ENCODE data around the gene TMEM201. TPM values are rescaled to one million over a fixed set of nuclear protein-coding genes. Genes with fewer than 3 reads are reported as not detected.

The TMEM201 gene
- total and polyA plus RNA-seq, 2 of the 8 experiments (the other 6 are each of a cell fraction or from before 2014, with no cell fraction given): 8.2 to 27.1 TPM

DNA sequence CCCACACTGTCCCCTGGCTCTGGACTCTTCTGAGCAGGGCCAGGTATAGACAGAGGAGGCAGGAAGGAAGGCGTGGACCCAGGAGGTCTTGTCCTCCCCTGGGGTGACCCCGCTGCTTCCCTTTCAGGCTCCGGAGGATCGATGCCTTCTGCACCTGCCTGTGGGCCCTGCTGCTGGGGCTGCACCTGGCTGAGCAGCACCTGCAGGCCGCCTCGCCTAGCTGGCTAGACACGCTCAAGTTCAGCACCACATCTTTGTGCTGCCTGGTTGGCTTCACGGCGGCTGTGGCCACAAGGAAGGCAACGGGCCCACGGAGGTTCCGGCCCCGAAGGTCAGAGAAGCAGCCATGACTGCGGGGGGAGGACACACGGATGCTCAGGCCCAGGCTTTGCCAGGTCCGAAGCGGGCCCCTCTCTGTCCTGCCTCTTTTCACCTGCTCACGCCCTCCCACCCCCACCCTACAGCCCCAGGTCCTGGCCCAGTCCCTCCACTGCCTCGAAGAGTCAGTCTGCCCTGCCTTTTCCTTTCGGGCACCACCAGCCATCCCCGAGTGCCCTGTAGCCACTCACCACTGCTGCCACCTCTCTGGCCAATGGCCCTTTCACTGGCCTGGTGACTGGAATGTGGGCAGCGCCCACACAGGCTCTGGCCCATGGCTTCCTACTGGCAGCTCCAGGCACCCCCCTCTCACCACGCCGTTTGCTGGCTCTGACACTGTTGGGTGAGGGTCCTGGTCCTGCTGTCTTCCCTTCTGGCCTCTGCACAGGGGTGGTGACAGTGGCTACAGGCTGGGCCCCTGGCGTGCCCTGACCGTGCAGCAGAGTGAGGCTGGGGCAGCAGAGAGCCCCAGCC is 13.5 kb downstream of the TMEM201 start:
- Histone ChIP-seq H3K23ac (ENCODE audit: insufficient read length) (no peak overlapping the region), H3K23me2 (ENCODE audit: low read depth, low read length) (no peaks in the 10 kb centered on the region), H3K27me3 (replicated peaks in 1 of 4; ENCODE audit: control insufficient read depth in 3 of 4, extremely low read depth in 1 of 4, insufficient read depth in 3 of 4, low read length in 3 of 4) (no peaks in the 10 kb centered on the region), H3K27ac (ENCODE audit: low read depth, low read length) (no peak overlapping the region), H3K36me3 (ENCODE audit: control insufficient read depth in 2 of 4, insufficient read depth in 4 of 4, low read length in 3 of 4) (peaks cover 6 to 24% (median 19%) of the 10 kb centered on the region in 4 experiments; a peak in 7 of 8 replicates), H3K79me1 (ENCODE audit: low read depth, low read length) (peaks cover 3% of the 10 kb centered on the region), H2BK12ac (ENCODE audit: low read depth, low read length) (no peak overlapping the region), H2BK5ac (ENCODE audit: low read depth, low read length) (no peak overlapping the region), H4K20me1 (replicated peaks in 1 of 2; ENCODE audit: control insufficient read depth in 1 of 2, insufficient read depth in 2 of 2, low read length in 2 of 2) (peaks cover 6 to 8% of the 10 kb centered on the region in 2 experiments), H3K4me1 (replicated peaks in 1 of 4; ENCODE audit: control insufficient read depth in 3 of 4, insufficient read depth in 4 of 4, low read length in 3 of 4) (no peaks in the 10 kb centered on the region; a peak in 1 of 7 replicates), H2BK20ac (ENCODE audit: low read length) (no peak overlapping the region), H4K5ac (ENCODE audit: insufficient read length, low read depth, low read length) (no peak overlapping the region), H3K79me2 (ENCODE audit: control insufficient read depth in 1 of 2, insufficient read depth in 2 of 2, low read length in 2 of 2) (no peaks in the 10 kb centered on the region), H3K18ac (ENCODE audit: extremely low read depth, low read length) (no peak overlapping the region), H3K4me2 (ENCODE audit: insufficient read depth in 1 of 2, low read depth in 2 of 2, low read length in 2 of 2) (no peak overlapping the region), H3K14ac (ENCODE audit: insufficient read length) (no peak overlapping the region), H2AK5ac (ENCODE audit: low read depth, low read length) (no peak overlapping the region), H3K4ac (replicated peaks; ENCODE audit: insufficient read length, low read depth, low read length) (no peak overlapping the region), H4K91ac (replicated peaks; ENCODE audit: insufficient read length, low read length) (no peak overlapping the region), H2BK120ac (replicated peaks; ENCODE audit: low read depth, low read length) (no peak overlapping the region), H3K4me3 (ENCODE audit: extremely low read depth in 1 of 4, insufficient read depth in 2 of 4, low read depth in 3 of 4, low read length in 4 of 4) (no peak overlapping the region), H2AFZ (ENCODE audit: low read length) (no peak overlapping the region), H3K9ac (replicated peaks in 1 of 4; ENCODE audit: extremely low read depth in 1 of 4, low read depth in 3 of 4, low read length in 3 of 4) (no peak overlapping the region), H2BK15ac (ENCODE audit: low read length) (no peak overlapping the region), H3K9me3 (ENCODE audit: insufficient read depth in 2 of 2, low read depth in 1 of 2, low read length in 1 of 2) (no peaks in the 10 kb centered on the region), H3K56ac (replicated peaks; ENCODE audit: insufficient read length, low read depth, low read length) (no peak overlapping the region), H4K8ac (ENCODE audit: extremely low read depth, insufficient read depth, low read length) (no peak overlapping the region)
- FAIRE-seq: no peak
- TF ChIP-seq TEAD4 (IDR thresholded peaks at IDR 0.05; ENCODE audit: low read depth, low read length) (no peak), TAF7 (optimal IDR thresholded peaks at IDR 0.05; ENCODE audit: borderline replicate concordance, low read depth, low read length) (no peak), SIRT6 (IDR thresholded peaks at IDR 0.05; ENCODE audit: low read length) (no peak), POLR2A (IDR thresholded peaks at IDR 0.05; ENCODE audit: control extremely low read depth in 1 of 2, low read depth in 2 of 2, low read length in 2 of 2) (no peak), FOSL1 (IDR thresholded peaks at IDR 0.05; ENCODE audit: insufficient read depth, low read depth, low read length) (no peak), GTF2F1 (IDR thresholded peaks at IDR 0.05; ENCODE audit: borderline replicate concordance, low read depth, low read length) (no peak), MAFK (IDR thresholded peaks at IDR 0.05; ENCODE audit: low read depth, low read length) (no peak), ASH2L (IDR thresholded peaks at IDR 0.05; ENCODE audit: low read length) (no peak), POU5F1 (IDR thresholded peaks at IDR 0.05; ENCODE audit: low read depth, low read length) (no peak), ZNF274 (IDR thresholded peaks at IDR 0.05; ENCODE audit: borderline replicate concordance, extremely low read depth, low read length) (no peak), EZH2 (IDR thresholded peaks at IDR 0.05; ENCODE audit: low read depth, low read length, severe bottlenecking) (no peak)
- ChIA-PET CTCF (ENCODE audit: partially characterized antibody) (interaction anchor here (6.2 kb wide), 1 partner anchor 14 kb away, joined by 32 read pairs; no protein-coding TSS in a partner anchor), POLR2A (ENCODE audit: partially characterized antibody) (no interaction called here)
- 94% methylated on average over 23 of the region's 26 CpGs; no CpG with 5 or more reads in 1 of the 2 experiments for WGBS, 2 experiments (ENCODE audit: extremely low coverage in 1 of 2, insufficient coverage in 1 of 2, insufficient read length in 1 of 2, insufficient replicate concordance in 2 of 2, low coverage in 1 of 2, low lambda C conversion rate in 2 of 2, missing lambda C conversion rate in 1 of 2)
- DNase-seq (ENCODE audit: low read depth in 1 of 2, low spot score in 2 of 2): no peak
